Esophagus muscularis mucosa (tissue), 4 donors: ENCODE data around the gene CERCAM. TPM values are rescaled to one million over a fixed set of nuclear protein-coding genes. Genes with fewer than 3 reads are reported as not detected.

Experiments
- DNase-seq: peaks from one replicate; pipeline ENCODE4 v3.0.0-alpha.2; 2017; ENCODE audit errors: extremely low spot score
- H3K27ac ChIP-seq, 4 donors: fragments of 200-600 bp; sonication (generic); replicated peaks in 1 of 4; 1 replicate in 3 of 4; 2 replicates in 1 of 4; pipeline ENCODE4 v1.5.1; 2016 to 2019; ENCODE audit warnings: mild to moderate bottlenecking in 1 of 4
- H3K27me3 ChIP-seq, 4 donors: fragments of 200-600 bp; sonication (generic); one replicate each; pipeline versions ENCODE4 v1.5.1 to v1.6.0; 2016 to 2019
- H3K36me3 ChIP-seq, 4 donors: fragments of 200-600 bp; sonication (generic); one replicate each; pipeline ENCODE4 v1.5.1; 2016 to 2019
- H3K4me1 ChIP-seq, 4 donors: fragments of 200-600 bp; sonication (generic); one replicate each; pipeline ENCODE4 v1.5.1; 2016 to 2019
- H3K4me3 ChIP-seq, 4 donors: fragments of 200-600 bp; sonication (generic); 1 replicate in 2 of 4; 2 replicates in 2 of 4; pipeline ENCODE4 v1.5.1; 2016 to 2019; ENCODE audit warnings: mild to moderate bottlenecking in 4 of 4, moderate library complexity in 1 of 4
- H3K9me3 ChIP-seq, 4 donors: fragments of 200-600 bp; sonication (generic); 1 replicate in 3 of 4; 2 replicates in 1 of 4; pipeline ENCODE4 v1.5.1; 2016 to 2019
- EP300 ChIP-seq: sonication (generic); formaldehyde crosslinking; IDR thresholded peaks from one replicate; pipeline ENCODE4 v1.6.1; 2017; ENCODE audit warnings: antibody characterized with exemption
- POLR2A ChIP-seq: fragments of 450-650 bp; IDR thresholded peaks from one replicate; pipeline ENCODE4 v1.6.1; 2017; ENCODE audit warnings: antibody characterized with exemption, moderate library complexity, mild to moderate bottlenecking, low read depth
- POLR2AphosphoS5 ChIP-seq, 2 donors: sonication (generic); formaldehyde crosslinking; IDR thresholded peaks; one replicate each; pipeline ENCODE4 v1.6.1; 2017; ENCODE audit warnings: antibody characterized with exemption in 2 of 2
- WGBS: methylation state at CpG from one replicate; pipeline ENCODE4 v1.1.5; 2018; 5-methylcytosine and 5-hydroxymethylcytosine counted together
- intact Hi-C: fragments of 100-400 bp; cut with DNase I; formaldehyde crosslinking; loops from one replicate; pipeline ENCODE4 v1.15.1; 2023
- total RNA-seq, 4 donors: library from RNA; depleted of rRNA; stranded (reverse); fragments of >200 nt; gene quantifications; one replicate each; pipeline versions ENCODE4 v1.1.0 to v1.2.1, GENCODE V29; 2016
- TF ChIP-seq, protein P1 (sequence below), 3 experiments: fragments of 200-600 bp in 2 of 3; fragments of 450-650 bp in 1 of 3; sonication (generic) in 2 of 3; IDR thresholded peaks; one replicate each; pipeline ENCODE4 v1.5.1; 2017 to 2019; ENCODE audit warnings: antibody characterized with exemption in 3 of 3, mild to moderate bottlenecking in 2 of 3, moderate library complexity in 1 of 3

CERCAM gene
- total RNA-seq, 4 donors from 2014 or later, result 21.7 to 31.0 (median 27.5) TPM

DNA sequence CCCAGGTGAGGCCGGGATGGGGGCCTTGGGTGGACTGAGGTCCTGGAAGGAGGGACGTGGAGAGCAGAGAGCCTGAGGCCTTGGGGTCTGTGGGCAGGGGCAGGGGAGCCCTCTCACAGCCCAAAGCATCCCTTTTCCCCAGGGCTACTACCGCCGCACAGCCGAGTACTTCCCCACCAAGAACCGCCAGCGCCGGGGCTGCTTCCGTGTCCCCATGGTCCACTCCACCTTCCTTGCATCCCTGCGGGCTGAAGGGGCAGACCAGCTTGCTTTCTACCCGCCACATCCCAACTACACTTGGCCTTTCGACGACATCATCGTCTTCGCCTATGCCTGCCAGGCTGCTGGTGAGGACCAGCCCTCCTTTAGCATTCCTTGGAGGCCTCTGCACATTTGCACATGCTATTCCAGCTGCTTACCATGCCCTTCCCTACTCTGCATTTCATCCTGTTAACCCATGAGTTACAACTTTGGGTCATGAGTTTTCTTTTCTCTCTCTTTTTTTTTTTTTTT, 3.7 kb downstream of the CERCAM start:
- Histone ChIP-seq H3K4me1 (peaks cover 9 to 23% (median 22%) of the 10 kb centered on the region in 4 donors), H3K4me3 (no peak overlapping the region), H3K9me3 (no peaks in the 10 kb centered on the region), H3K27me3 (no peaks in the 10 kb centered on the region), H3K27ac (no peak overlapping the region), H3K36me3 (peaks cover 0 to 61% (median 17%) of the 10 kb centered on the region in 4 donors)
- TF ChIP-seq, protein P1, sequence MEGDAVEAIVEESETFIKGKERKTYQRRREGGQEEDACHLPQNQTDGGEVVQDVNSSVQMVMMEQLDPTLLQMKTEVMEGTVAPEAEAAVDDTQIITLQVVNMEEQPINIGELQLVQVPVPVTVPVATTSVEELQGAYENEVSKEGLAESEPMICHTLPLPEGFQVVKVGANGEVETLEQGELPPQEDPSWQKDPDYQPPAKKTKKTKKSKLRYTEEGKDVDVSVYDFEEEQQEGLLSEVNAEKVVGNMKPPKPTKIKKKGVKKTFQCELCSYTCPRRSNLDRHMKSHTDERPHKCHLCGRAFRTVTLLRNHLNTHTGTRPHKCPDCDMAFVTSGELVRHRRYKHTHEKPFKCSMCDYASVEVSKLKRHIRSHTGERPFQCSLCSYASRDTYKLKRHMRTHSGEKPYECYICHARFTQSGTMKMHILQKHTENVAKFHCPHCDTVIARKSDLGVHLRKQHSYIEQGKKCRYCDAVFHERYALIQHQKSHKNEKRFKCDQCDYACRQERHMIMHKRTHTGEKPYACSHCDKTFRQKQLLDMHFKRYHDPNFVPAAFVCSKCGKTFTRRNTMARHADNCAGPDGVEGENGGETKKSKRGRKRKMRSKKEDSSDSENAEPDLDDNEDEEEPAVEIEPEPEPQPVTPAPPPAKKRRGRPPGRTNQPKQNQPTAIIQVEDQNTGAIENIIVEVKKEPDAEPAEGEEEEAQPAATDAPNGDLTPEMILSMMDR (IDR thresholded peaks at IDR 0.05), result no peak
- TF ChIP-seq POLR2AphosphoS5 (IDR thresholded peaks at IDR 0.05) (no peak), POLR2A (no peak), EP300 (no peak)
- no peak for DNase-seq
- WGBS, result 95% methylated on average over 15 of the region's 15 CpGs
- intact Hi-C loops, result no loop called here

- H3K27me3 ChIP-seq, result no peaks in the 10 kb centered on the region
- peaks cover 0 to 83% (median 19%) of the 10 kb centered on the region in 4 donors for H3K36me3 ChIP-seq
- DNase-seq, result no peak
- no peaks in the 10 kb centered on the region for H3K4me1 ChIP-seq
- H3K9me3 ChIP-seq, result no peaks in the 10 kb centered on the region
- intact Hi-C loops, result no loop called here
- H3K27ac ChIP-seq, result no peak overlapping the region
- H3K4me3 ChIP-seq, result no peak overlapping the region
- TF ChIP-seq POLR2A (no peak), POLR2AphosphoS5 (IDR thresholded peaks at IDR 0.05) (no peak), EP300 (no peak)
- TF ChIP-seq, protein P1 (IDR thresholded peaks at IDR 0.05), result no peak
- 81% methylated on average over 11 of the region's 22 CpGs for WGBS
Measured at GRCh38 chr9:128428644-128429512, 8.2 kb downstream of the CERCAM start.

- H3K36me3 ChIP-seq, result peaks cover 0 to 76% (median 19%) of the 10 kb centered on the region in 4 donors
- no peak for TF ChIP-seq POLR2A
- TF ChIP-seq POLR2AphosphoS5 (IDR thresholded peaks at IDR 0.05), result no peak
- TF ChIP-seq EP300, result no peak
- TF ChIP-seq, protein P1 (IDR thresholded peaks at IDR 0.05), result no peak
- no peak overlapping the region for H3K27ac ChIP-seq
- intact Hi-C loops, result no loop called here
- no peaks in the 10 kb centered on the region for H3K9me3 ChIP-seq
- H3K4me3 ChIP-seq, result no peak overlapping the region
- no peaks in the 10 kb centered on the region for H3K4me1 ChIP-seq
- 86% methylated on average over 13 of the region's 13 CpGs for WGBS
- no peaks in the 10 kb centered on the region for H3K27me3 ChIP-seq
- DNase-seq, result no peak
Measured at GRCh38 chr9:128429513-128430086, 8.9 kb downstream of the CERCAM start.

DNA sequence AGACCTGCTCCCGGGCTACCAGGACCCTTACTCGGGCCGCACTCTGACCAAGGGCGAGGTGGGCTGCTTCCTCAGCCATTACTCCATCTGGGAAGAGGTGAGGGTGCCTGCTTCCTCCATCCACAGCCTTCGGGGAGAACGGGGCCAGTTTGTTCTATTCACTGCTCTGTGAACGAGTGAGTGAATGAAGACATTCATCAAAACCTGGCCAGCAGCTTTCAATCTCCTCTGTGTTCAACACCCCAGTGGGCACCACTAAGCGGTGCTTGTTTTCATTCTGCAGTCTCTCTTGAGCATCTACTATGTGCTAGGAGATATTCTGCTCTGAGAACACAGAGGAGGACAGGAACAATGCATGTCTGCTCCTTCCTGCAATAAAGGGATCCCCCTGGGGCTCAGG, 10.6 kb downstream of the CERCAM start:
- no peak for DNase-seq
- Histone ChIP-seq H3K4me3 (no peak overlapping the region), H3K4me1 (no peaks in the 10 kb centered on the region), H3K27ac (no peak overlapping the region), H3K27me3 (no peaks in the 10 kb centered on the region), H3K36me3 (peaks cover 0 to 71% (median 20%) of the 10 kb centered on the region in 4 donors), H3K9me3 (no peaks in the 10 kb centered on the region)
- intact Hi-C loops, result no loop called here
- TF ChIP-seq POLR2AphosphoS5 (IDR thresholded peaks at IDR 0.05) (no peak), EP300 (no peak), POLR2A (no peak)
- TF ChIP-seq, protein P1 (IDR thresholded peaks at IDR 0.05), result no peak
- WGBS, result 96% methylated on average over 6 of the region's 8 CpGs
